ENCODE results near the gene BIVM.
"Not testable (repeated sequence)": the region's sequence is repeated elsewhere in the genome, so short reads cannot be mapped to it uniquely, and the experiment has no call there.

Gene BIVM, protein sequence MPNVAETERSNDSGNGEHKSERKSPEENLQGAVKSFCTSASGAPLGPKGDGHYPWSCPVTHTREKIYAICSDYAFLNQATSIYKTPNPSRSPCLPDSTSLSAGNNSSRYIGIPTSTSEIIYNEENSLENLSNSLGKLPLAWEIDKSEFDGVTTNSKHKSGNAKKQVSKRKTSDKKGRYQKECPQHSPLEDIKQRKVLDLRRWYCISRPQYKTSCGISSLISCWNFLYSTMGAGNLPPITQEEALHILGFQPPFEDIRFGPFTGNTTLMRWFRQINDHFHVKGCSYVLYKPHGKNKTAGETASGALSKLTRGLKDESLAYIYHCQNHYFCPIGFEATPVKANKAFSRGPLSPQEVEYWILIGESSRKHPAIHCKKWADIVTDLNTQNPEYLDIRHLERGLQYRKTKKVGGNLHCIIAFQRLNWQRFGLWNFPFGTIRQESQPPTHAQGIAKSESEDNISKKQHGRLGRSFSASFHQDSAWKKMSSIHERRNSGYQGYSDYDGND

DNA sequence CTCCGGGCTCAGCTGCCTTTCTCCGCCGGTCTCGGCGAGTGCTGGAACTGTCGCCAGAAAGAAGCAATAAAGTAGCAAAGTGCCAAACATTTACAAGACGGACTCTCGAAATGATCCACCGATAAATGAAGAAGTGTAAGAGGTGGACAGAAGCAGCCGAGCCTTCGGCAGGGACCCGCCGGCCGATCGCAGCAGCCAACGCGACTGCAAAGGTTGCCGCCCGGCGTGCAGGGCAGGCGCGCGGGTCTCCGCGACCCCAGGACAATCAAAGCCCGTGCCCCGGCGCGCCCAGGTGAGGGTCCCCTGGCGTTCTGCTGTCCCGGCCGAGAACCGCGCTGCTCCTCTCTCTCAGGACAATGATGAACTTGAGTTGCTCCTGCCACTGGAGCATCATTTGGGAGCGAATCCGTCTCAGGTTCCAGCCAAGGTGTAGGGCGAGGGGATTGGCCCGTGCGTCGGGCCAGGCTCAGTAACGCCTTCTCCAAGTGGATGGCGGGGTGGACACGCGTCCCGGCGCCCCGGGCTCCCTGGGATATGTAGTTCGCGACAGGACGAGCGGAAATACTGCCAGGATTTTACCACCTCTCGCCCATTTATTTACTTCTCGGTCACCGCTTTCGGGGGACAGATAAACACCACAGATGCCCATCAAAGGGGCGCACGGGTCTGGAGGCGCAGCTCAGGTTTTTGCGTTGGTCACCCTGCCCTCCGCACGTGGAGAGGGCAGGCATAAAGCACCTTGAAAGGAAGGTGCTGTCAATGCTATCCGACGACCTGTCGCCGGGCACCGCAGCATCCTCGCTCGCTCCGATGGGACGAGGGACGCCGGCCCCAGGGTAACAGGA, at the start of gene BIVM, which contains the start of gene POGLUT2:
BIVM (plus strand) TSS at position 539 of the 845 bp plus-strand sequence. CDS start 8,149 bp downstream, outside the sequence.
POGLUT2 (minus strand) TSS at position 396 of the 845 bp plus-strand sequence; CDS start at position 90, 306 bp downstream.
- peak; percentile 69 for DNase-seq (ENCODE audit: low spot score)

DNA sequence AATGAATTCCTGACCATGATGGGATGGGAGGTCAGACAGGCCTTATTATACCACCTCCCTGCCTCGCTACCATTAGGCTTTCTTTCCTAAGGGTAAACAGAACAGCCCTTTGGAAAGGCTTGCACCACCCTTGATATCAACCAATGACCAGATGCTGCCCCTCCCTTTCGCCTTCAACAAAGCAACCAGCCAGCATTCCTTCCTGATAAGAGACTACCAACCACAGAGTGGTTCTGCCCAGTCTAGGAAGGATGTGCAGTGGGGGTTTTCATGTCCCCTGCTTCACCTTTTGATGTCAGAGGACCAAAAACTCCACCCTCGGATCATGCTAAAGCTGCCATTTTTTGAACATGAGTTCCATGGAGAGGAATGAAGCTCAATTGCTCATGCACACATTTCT, 47.0 kb upstream of the BIVM start:
- DNase-seq (ENCODE audit: low spot score) = no peak

DNA sequence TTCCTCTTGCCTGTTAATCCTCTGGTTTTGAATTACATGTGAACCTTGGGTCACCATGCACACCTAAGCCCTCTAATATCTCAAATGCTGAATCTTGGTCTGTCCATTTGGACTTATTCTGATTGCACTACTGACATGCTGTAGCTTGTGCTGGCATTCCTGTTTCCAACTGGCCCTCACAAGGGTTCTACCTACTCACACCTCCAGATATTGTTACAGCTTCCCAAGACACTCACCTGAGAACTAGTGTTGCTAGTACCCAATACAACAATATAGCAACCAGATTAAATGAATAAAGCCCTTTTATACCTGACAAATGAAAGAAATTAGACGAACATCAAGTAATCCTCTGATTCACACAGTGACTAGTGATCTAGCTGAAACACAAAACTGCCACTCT, 41.9 kb upstream of the BIVM start:
- DNase-seq (ENCODE audit: low spot score) = no peak

DNA sequence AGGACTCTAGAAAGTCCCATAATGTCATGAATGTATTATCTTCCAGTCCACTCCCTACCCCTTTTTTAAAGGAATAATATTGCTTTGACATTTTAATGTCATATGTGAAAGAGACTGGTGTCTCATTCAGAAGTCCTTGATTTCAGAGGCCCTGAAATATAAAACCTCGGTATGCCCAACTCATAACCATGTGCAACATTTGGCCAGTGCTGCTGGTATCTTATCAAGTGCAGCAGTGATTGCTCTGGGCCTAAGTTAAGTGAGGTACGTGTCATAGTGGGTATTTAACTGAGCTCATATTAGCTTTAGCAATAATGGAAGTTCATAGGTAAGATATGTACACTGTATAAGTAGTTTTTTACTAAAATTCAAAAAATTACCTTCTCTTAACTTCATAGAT, 40.1 kb upstream of the BIVM start:
- DNase-seq (ENCODE audit: low spot score) = no peak

DNA sequence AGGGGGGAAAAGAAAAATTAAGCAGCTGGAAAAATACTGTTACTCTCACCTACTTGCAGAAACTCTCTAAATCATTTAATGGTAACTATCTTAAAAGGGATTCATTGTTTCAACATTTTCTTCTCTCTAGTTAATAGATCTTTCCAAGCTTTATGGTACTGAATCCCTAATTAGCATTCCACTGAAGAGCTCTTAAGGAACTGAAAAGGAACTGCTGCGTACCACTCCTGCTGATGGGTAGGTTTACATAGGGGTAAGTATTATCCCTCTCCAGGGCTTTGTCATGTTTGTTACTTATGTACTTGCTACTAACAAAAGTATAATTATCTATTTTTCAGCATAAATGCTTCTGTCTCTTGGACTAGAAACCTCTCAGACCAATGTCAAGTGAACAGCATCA, 37.8 kb upstream of the BIVM start:
- DNase-seq (ENCODE audit: low spot score) = no peak

DNA sequence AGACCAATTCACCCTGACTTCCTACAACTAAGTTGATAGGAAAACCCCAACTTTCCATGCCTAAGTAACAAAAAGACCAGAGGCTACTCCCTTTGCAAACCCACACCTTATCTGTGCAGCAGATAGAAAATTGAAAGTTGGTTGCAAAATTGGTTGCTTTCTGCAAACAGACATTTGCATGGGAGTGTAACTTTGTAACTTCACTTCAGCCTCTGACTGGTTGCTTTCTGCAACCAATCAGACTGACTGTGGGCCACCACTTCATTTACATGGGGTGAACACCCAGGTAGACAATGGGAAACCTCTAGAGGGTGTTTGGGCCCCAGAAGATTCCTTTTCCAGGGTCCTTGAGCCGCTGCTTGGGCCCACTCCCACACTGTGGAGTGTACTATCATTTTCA, 35.2 kb upstream of the BIVM start:
- no peak for DNase-seq (ENCODE audit: low spot score)

DNA sequence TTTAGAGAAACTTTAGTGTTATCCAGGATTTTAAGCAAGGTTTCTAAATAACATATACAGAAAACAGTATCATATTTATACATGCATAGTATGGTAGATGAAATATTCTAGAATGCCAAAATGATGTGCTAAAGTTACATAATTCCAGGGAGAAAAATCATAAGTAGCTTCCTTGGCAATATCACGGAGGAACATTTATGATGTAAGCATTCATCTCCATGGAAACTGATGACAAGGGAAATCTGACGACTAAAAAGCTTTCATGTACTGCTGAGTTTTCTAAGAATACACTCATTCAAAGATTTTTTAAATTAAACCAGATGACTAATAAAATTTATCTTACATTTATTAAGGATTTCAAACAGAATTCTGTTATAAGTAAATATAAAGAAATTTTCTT, 30.0 kb upstream of the BIVM start:
- no peak for DNase-seq (ENCODE audit: low spot score)

DNA sequence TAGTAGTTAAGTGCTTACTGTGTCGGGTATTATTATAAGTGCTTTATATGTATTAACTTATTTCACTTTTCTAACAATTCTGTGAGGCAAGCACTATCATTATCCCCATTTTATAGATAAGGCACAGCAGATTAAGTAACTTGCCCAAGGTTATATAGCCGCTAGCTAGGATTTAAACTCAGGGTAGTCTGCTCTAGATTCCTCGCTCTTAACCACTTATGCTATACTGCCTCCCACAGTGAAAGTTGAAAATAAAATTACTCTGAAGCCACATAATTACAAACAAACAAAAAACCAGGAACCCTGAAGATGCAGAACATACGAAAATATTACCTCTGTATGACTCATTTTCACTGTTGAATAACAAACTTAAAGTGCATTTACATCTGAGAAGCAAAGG, 29.2 kb upstream of the BIVM start:
- no peak for DNase-seq (ENCODE audit: low spot score)

DNA sequence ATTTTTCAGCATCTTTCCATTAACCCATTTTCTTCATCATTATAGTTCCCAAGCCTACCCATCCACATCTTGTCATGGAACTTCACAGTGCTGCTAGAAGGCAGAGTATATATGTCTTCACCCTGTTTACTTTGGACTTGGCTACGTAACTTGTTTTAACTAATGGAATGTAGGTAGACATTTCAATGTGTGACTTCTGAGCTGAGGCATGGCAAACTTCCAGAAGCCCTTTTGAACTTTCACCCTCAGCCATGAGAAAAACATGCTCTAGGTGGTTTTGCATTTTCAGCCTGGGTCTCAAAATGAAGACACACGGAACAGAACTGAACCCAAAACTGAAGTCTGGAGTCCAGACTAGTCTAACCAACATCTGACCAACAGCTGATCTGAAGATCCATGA, 28.5 kb upstream of the BIVM start:
- no peak for DNase-seq (ENCODE audit: low spot score)

DNA sequence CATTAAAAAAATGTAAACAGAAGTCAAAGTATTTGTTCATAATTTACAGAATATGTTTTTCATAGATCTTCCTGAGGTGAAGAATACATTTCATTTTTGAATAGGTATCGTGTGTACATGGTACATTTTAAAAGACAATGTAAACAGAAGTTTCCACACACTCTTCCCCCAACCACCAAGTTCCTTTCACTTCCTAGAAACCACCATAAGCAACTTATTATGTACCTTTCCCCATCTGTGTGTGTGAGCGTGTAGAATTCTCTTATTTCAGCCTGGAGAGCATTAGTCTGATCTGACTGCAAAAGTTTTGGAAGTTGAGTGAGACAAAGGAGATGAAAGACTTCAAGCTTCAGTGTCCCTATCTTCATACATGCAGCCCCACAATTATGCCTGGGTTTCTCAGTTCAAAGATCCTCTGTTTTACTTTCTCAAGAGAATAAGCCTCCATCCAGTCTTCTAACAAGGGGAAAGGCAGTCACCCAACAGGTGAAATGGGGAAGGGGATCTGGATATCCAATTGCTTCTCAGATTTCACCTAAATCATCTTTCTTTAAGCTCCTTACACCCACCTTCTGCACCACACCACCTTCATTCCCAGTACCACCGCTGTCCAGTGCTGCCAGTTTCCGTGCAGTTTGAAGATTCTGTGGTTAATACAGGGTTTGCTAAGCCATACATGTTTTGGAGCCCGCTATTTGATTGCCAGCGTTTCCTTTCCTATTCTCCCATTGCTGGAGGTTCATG, 27.4 kb upstream of the BIVM start:
- no peak for DNase-seq (ENCODE audit: low spot score)

DNA sequence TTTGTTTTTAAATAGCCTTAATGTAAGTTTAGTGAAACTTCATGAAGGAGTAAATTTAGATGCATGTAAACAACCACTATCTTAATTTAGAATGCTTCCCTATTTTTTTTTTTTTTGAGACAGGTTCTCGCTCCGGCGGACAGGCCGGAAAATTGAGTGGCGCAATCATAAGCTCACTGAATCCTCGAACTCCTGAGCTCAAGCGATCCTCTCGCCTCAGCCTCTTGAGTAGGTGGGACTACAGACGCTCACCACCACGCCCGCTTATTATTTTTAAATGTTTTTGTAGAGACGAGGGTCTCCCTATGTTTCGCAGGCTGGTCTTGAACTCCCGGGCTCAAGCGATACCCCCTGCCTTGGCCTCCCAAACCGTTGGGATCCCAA, 26.9 kb upstream of the BIVM start:
- DNase-seq (ENCODE audit: low spot score) = no peak

DNA sequence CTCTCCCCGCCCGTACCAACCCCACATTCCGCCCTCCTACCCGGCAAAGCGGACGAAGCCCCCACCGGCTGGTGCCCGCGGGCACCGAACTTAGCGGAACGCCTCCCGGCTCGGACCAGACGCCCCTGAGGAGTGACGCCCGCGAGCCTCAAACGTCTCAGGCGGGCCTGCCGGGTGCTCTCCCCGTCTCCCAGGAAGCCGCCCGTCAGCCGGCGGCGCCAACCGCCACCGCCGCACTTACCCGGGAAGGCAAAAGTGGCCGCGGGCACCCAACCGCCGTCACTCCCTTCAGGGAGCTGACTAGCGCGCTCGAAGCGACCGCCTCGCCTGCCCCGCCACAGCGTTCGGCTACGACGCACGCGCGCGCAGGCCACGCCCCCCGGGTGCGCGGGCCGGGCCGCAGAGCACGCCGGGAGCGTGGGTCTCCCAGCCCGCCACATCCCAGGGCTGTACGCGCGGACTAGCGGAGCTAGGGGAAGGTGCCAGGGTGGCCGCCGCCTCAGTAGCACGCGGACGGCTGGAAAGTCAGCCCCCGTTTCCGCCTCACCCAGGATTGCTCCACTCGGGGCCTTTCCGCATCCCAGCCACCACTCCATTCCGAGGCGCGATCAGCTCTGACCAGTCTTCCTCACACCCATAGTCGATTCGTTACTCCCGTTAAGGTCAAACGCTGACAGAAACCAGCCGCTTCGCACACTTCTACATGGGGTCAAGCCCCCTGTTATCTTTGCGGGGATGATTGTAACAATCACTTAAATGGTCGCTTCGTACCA, 25.3 kb upstream of the BIVM start, which contains the start of gene TEX30:
TEX30 (minus strand) TSS at position 346 of the 773 bp plus-strand sequence. CDS start 3,760 bp downstream, outside the sequence.
- DNase-seq (ENCODE audit: low spot score) = peak; percentile 86

DNA sequence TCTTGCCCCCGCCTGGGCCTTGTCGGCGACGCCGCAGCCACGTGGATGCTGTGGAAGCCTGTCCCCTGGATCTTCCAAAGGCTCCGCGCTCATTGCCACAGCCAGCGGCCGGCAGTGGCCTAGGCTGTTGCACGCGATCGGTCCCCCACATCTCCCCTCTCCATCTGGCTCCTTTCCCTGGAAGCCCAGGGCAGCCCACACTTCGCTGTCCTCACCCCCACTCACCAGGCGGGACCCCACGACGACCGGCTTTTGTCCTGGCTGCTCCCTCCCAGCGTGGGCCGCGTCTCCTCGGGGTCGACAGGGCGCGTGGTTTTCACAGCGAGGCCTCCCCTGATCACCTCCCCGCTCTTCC, 24.7 kb upstream of the BIVM start:
- no peak for DNase-seq (ENCODE audit: low spot score)

DNA sequence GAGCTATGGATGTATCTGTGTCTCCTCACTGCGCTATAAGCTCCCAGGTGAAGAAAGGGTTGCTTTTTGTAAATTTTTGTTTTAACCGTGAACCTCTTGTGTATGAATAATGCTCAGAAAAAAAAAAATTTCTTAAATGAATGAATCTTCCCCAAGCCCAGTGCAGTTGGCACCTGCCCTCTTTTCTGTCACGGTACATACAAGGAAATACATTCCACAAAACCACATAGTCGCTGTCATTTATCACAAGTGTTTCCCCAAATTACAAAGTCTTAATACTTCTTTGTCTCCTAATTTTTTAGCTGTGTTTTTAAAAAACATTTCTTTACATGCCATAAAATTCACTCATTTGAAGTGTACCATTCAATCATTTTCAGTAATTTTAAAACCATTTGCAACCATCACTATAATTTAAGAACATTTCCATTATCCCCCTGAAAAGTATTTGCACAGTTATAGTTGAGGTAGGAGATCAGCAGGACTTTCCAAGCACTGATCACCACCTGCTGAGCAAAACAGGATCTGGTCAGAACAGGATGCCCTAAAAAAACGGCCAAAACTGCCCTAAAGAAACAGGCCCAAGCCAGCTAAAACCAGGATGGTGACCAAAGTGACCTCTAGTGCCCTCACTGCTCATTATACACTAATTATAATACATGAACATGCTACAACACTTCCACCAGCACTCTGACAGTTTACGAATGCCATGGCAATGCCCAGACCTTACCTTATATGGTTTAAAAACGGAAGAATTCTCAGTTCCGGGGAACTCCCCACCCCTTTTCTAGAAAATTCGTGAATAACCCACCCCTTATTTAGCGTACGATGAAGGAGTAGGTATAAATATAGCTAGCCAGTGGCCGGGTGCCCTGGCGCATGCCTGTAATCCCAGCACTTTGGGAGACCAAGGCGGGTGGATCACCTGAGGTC, 24.1 kb upstream of the BIVM start:
- DNase-seq (ENCODE audit: low spot score) = no peak

DNA sequence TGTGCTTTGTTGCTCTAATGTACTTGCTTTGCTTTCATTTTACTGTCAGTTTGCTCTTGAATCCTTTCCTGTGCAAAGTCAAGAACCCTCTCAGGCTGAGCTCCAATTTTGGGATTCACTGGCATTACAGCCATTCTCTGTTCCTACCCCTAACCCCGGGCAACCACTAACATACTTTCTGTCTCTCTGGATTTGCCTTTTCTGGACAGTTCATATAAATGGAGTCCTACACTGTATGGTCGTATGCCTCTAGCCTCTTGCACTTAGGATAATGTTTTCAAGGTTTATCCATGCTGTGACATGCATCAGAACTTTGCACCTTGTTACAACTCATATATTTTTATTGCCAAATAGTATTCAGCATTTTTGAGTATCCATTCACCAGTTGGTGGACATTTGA, 22.6 kb upstream of the BIVM start:
- no peak for DNase-seq (ENCODE audit: low spot score)

DNA sequence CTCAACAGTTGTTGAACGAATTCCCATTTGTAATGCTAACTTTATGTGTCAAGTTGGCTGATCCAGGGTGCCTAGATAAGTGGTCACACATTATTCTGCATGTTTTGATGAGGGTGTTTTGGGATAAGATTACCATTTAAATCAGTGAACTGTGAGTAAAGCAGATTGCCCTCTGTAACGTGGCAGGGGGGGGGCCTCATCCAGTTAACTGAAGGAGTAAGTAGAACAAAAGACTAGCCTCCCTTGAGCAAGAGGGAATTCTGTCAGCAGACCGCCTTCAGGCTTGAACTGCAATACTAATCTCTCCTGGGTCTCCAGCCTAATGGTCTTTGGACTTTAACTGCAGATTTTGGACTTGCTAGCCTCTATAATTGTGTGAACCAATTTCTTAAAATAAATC, 21.2 kb upstream of the BIVM start:
- DNase-seq (ENCODE audit: low spot score) = no peak

DNA sequence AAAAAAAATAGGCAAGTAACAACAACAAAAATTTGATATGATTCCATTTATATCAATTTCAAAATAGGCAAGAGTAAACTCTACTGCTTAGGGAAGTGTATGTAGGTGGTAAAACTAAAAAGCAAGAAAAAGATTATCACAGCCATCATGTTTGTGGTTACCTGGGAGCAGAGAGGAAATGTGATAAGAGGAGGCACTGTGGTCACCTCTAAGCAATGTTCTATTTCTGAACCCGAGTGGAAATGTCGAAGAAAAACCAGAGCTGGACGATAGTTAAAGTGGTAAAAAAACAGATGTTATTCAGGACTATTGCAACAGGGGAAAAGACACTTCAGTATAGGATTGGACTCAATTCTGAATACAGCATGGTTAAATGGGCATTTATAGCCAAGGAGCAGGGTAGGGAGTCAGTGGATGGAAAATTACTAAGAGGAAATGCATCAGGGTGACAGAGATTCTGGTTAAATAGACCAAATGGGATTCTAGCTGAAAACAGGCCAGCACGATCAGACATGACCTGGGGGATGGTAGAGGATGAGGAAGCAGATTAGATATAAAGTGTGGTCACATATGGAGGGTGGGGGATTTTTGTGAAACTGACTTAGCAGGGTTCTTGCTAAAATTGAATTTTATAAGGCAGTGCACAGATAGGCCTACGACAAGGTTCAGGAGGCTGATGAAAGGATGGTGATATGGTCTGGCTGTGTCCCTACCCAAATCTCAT, 19.3 kb upstream of the BIVM start:
- DNase-seq (ENCODE audit: low spot score) = peak; percentile 27

DNA sequence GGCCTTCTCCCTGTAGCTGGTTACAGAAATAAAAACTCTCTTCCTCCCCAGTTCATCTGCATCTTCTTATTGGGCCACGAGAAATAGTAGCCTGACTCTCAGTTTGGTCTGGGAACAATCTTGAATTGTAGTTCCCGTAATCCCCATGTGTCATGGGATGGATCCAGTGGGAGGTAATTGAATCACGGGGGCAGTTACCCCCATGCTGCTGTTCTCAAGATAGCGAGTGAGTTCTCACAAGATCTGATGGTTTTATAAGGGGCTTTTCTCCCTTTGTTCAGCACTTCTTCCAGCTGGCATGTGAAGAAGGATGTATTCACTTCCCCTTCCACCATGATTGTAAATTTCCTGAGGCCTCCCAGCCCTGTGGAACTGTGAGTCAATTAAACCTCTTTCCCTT, 18.3 kb upstream of the BIVM start:
- not testable (repeated sequence) for DNase-seq (ENCODE audit: low spot score)

DNA sequence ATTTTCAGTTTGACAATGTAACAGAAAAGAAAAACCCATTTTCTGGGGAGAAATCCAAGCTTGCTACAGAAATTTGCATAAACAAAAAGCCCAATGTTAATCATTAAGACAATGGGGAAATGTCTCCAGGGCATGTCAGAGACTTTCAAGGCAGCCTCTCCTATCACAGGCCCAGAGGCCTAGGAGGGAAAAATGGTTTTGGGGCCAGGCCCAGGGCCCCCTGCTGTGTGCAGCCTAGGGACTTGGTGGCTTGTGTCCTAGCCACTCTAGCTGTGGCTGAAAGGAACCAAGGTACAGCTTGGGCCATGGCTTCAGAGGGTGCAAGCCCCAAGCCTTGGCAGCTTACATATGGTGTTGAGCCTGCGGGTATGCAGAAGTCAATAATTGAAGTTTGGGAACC, 17.3 kb upstream of the BIVM start:
- DNase-seq (ENCODE audit: low spot score) = no peak

DNA sequence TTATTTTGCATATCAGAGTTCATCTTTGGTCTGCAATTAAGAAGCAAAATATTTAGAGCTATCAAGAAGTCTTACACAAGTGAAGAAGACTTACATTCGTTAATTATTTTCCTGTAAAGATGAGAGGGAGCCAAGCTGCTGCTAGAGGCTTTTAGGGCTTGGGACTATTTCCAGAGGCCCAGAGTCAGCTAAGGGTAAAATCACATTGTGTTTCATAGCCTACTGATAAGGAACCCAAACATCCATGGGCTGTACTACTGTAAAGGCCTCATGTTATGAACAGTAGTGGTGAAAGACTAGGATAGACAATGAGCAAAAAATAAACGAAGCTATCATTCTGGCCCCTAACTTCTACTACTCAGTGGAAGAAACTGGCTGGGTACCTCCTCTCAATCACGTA, 14.4 kb upstream of the BIVM start:
- no peak for DNase-seq (ENCODE audit: low spot score)

Measured in CD4-positive, alpha-beta T cell treated with Interleukin-2 at 100 ng/mL for 4 hours (primary cell).